HEK293T (cell line): Measurements from ENCODE around the gene HSDL1.

Experiments
- CTCF ChIA-PET: fragments of 350-600 bp; formaldehyde crosslinking; extraction: SDS; loops from one replicate; lab custom pipeline; 2021; ENCODE audit warnings: antibody characterized with exemption, inconsistent platforms; lab: Yijun Ruan, JAX
- POLR2A ChIA-PET: fragments of 350-600 bp; formaldehyde crosslinking; extraction: SDS; loops from one replicate; lab custom pipeline; 2020; ENCODE audit warnings: antibody characterized with exemption, inconsistent platforms; lab: Yijun Ruan, JAX
- DNase-seq: peaks from one replicate; pipeline ENCODE4 v3.0.0; 2012; ENCODE audit warnings: mixed read lengths; ENCODE audit errors: extremely low spot score
- ARNT ChIP-seq: fragments of 450-650 bp; IDR thresholded peaks from 2 replicates; pipeline ENCODE4 v1.6.1; 2017; ENCODE audit warnings: mild to moderate bottlenecking
- BHLHE40 ChIP-seq: fragments of 450-650 bp; IDR thresholded peaks from 2 replicates; pipeline ENCODE4 v1.6.1; 2016; ENCODE audit warnings: mild to moderate bottlenecking, moderate library complexity, borderline replicate concordance
- CTBP1 ChIP-seq: fragments of 450-650 bp; IDR thresholded peaks from 2 replicates; pipeline ENCODE4 v1.6.1; 2016; ENCODE audit warnings: borderline replicate concordance
- ELF4 ChIP-seq: fragments of 450-650 bp; IDR thresholded peaks from 2 replicates; pipeline ENCODE4 v1.6.1; 2017; ENCODE audit warnings: antibody characterized with exemption
- FOXA1 ChIP-seq: fragments of 450-650 bp; IDR thresholded peaks from 2 replicates; pipeline ENCODE4 v1.6.1; 2016; ENCODE audit warnings: mild to moderate bottlenecking
- FOXK2 ChIP-seq: fragments of 450-650 bp; IDR thresholded peaks from 2 replicates; pipeline ENCODE4 v1.6.1; 2016; ENCODE audit warnings: mild to moderate bottlenecking
- FOXM1 ChIP-seq: fragments of 450-650 bp; IDR thresholded peaks from 2 replicates; pipeline ENCODE4 v1.6.1; 2017; ENCODE audit warnings: mild to moderate bottlenecking, borderline replicate concordance
- HDGF ChIP-seq: fragments of 450-650 bp; IDR thresholded peaks from 2 replicates; pipeline ENCODE4 v1.6.1; 2017; ENCODE audit warnings: antibody characterized with exemption, borderline replicate concordance
- L3MBTL2 ChIP-seq: fragments of 450-650 bp; conservative IDR thresholded peaks from 2 replicates; pipeline ENCODE4 v1.6.1; 2016; ENCODE audit warnings: mild to moderate bottlenecking
- LEF1 ChIP-seq: fragments of 450-650 bp; IDR thresholded peaks from 2 replicates; pipeline ENCODE4 v1.6.1; 2017; ENCODE audit warnings: mild to moderate bottlenecking, borderline replicate concordance
- NFRKB ChIP-seq: fragments of 450-650 bp; IDR thresholded peaks from 2 replicates; pipeline ENCODE4 v1.6.1; 2016; ENCODE audit warnings: mild to moderate bottlenecking, moderate library complexity
- PKNOX1 ChIP-seq: fragments of 450-650 bp; IDR thresholded peaks from 2 replicates; pipeline ENCODE4 v1.6.1; 2016
- SP1 ChIP-seq: fragments of 450-650 bp; IDR thresholded peaks from 2 replicates; pipeline ENCODE4 v1.6.1; 2017
- SUZ12 ChIP-seq: fragments of 450-650 bp; IDR thresholded peaks from 2 replicates; pipeline ENCODE4 v1.6.1; 2016; ENCODE audit warnings: mild to moderate bottlenecking
- TARDBP ChIP-seq: fragments of 450-650 bp; IDR thresholded peaks from 2 replicates; pipeline ENCODE4 v1.6.1; 2016
- ZNF384 ChIP-seq: fragments of 450-650 bp; IDR thresholded peaks from 2 replicates; pipeline ENCODE4 v1.6.1; 2016

Gene HSDL1

GRCh38 chr16:84166796-84167695, 22.1 kb upstream of the HSDL1 start:
- POLR2A ChIA-PET, result interaction anchor here (0.8 to 1.3 kb wide), 2 partner anchors 12 to 50 kb away, joined by 3 to 4 read pairs; partner anchors contain the start of gene MBTPS1
- no peak for DNase-seq

GRCh38 chr16:84165746-84166145, 20.8 kb upstream of the HSDL1 start:
- no peak for DNase-seq
- TF ChIP-seq HDGF (no peak), ELF4 (no peak), SUZ12 (no peak), LEF1 (no peak), ZNF384 (no peak), FOXM1 (no peak), SP1 (no peak), CTBP1 (no peak), TARDBP (no peak)
- ChIA-PET POLR2A (no interaction called here), CTCF (no interaction called here)

More at GRCh38 chr16:84166796-84167695, 22.1 kb upstream of the HSDL1 start:
- TF ChIP-seq FOXK2 (no peak), PKNOX1 (no peak), HDGF (no peak), SUZ12 (no peak), BHLHE40 (no peak), TARDBP (no peak), NFRKB (no peak), CTBP1 (no peak), ZNF384 (no peak), FOXM1 (no peak), ELF4 (no peak), FOXA1 (no peak), L3MBTL2 (no peak), SP1 (no peak), ARNT (no peak)
- CTCF ChIA-PET, result interaction anchor here (0.6 to 1.3 kb wide), 2 partner anchors 20 to 243 kb away, joined by 3 read pairs; partner anchors contain the start of gene TAF1C

DNA sequence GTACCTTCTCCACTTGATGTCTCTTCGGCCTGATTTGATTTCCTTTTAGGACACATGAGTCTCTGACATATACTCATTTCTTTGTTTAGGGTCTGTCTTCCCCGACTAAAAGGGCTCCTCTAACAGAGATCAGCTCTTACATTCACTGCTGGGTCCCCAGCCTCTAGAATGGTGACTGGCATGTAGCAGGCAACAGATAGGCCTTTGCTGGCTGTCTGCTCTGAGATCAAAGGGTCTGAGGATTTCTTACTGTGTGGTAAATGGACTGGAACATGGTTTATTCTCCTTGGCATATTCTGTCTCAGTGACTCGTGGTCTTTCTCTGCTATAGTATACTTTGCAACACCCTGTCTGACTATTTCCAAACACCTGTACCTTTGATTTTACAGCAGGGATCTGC, 16.8 kb upstream of the HSDL1 start:
- TF ChIP-seq FOXM1 (no peak), LEF1 (no peak), SP1 (no peak), L3MBTL2 (no peak), TARDBP (no peak), BHLHE40 (no peak), PKNOX1 (no peak), FOXK2 (no peak), NFRKB (no peak), ARNT (no peak), FOXA1 (no peak), HDGF (no peak)
- ChIA-PET CTCF (no interaction called here), POLR2A (no interaction called here)
- no peak for DNase-seq

- CTCF ChIA-PET, result no interaction called here
- no peak for DNase-seq
- POLR2A ChIA-PET, result no interaction called here
- TF ChIP-seq FOXA1 (no peak), BHLHE40 (no peak), SUZ12 (no peak), L3MBTL2 (no peak), CTBP1 (no peak), SP1 (no peak), ELF4 (no peak), ZNF384 (no peak), ARNT (no peak), TARDBP (no peak), HDGF (no peak), LEF1 (no peak), FOXM1 (no peak), FOXK2 (no peak), NFRKB (no peak), PKNOX1 (no peak)
Measured at GRCh38 chr16:84161037-84161436, 16.1 kb upstream of the HSDL1 start.

- ChIA-PET POLR2A (no interaction called here), CTCF (no interaction called here)
- DNase-seq, result no peak
- TF ChIP-seq PKNOX1 (no peak), NFRKB (no peak), FOXA1 (no peak), BHLHE40 (no peak), ARNT (no peak), SP1 (no peak), LEF1 (no peak), TARDBP (no peak), ZNF384 (no peak), HDGF (no peak), ELF4 (no peak), SUZ12 (no peak), FOXK2 (no peak), FOXM1 (no peak), L3MBTL2 (no peak)
Measured at GRCh38 chr16:84159800-84160199, 14.8 kb upstream of the HSDL1 start.
